Stimulated activated naive CD8-positive, alpha-beta T cell treated with anti-CD3 and anti-CD28 coated beads, Interleukin-15, amount 100 ng/mL, for 72 hours (primary cell): ENCODE measurements around the gene INO80D.
"Not testable (repeated sequence)": the region's sequence is repeated elsewhere in the genome, so short reads cannot be mapped to it uniquely, and the experiment has no call there.

Experiments
- ATAC-seq: fragments of 150-1000 bp; cut with Tn5 transposase; 2 replicates; pipeline ENCODE4 v1.10.0; 2021; ENCODE audit warnings: mild to moderate bottlenecking, moderate library complexity
- DNase-seq, 2 donors: peaks; one replicate each; pipeline ENCODE4 v3.0.0; 2021 to 2022
- H3K27ac Mint-ChIP-seq, 2 donors: one replicate each; pipeline ENCODE4 v1.8.0; 2022; ENCODE audit warnings: mild to moderate bottlenecking in 2 of 2, mixed read lengths in 2 of 2, moderate library complexity in 2 of 2
- H3K27me3 Mint-ChIP-seq: one replicate; pipeline ENCODE4 v1.8.0; 2022; ENCODE audit warnings: mixed read lengths
- H3K4me1 Mint-ChIP-seq: one replicate; pipeline ENCODE4 v1.8.0; 2022; ENCODE audit warnings: mild to moderate bottlenecking, mixed read lengths
- H3K4me3 Mint-ChIP-seq, 2 donors: one replicate each; pipeline ENCODE4 v1.8.0; 2022; ENCODE audit warnings: mild to moderate bottlenecking in 2 of 2, mixed read lengths in 2 of 2, moderate library complexity in 1 of 2
- H3K9me3 Mint-ChIP-seq, 2 donors: one replicate each; pipeline ENCODE4 v1.8.0; 2022; ENCODE audit warnings: mixed read lengths in 2 of 2

Gene INO80D

GRCh38 chr2:206092297-206092696 lies 6.3 kb upstream of the INO80D start:
- ATAC-seq (no peak), DNase-seq (no peak)
- Mint-ChIP-seq H3K4me3 (no peak overlapping the region), H3K4me1 (peaks cover 17% of the 10 kb centered on the region), H3K27me3 (no peaks in the 10 kb centered on the region), H3K9me3 (no peaks in the 10 kb centered on the region), H3K27ac (no peak overlapping the region)

- H3K4me1 Mint-ChIP-seq: peaks cover 33% of the 10 kb centered on the region
Observed at GRCh38 chr2:206088248-206088647, 2.3 kb upstream of the INO80D start.

DNA sequence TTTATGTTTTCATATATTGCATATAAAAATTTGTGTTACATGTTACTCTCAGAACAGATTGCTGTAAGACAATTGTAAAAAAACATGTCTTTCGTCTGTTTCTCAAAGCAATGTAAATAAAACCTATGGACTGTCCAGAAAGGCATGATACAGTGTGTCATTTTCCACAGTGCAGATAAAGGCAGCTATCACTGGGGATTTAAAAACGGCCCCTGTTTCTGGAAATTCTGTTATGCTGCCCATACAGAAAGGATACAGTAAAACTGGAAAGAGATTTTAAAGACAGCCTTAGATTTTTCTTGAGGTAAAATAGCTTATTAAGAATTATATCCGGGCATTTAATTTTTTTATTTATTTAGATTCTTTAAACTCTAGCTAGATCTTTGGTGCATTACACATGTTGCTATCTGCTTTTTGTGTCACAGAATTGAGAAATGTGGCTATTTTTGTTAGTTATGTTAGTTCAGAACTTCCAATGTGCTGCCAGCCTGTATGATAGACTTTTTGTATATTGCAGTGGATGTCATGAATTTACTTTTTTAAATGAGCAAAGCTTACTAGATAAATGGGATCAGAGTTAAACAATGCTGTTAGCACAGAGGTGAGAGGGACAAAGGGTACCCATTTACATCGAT lies 859 bp upstream of the INO80D start:
- peaks cover 30% of the 10 kb centered on the region for H3K4me1 Mint-ChIP-seq
- H3K4me3 Mint-ChIP-seq: peak overlapping the region; percentile 83 to 99
- no peaks in the 10 kb centered on the region for H3K9me3 Mint-ChIP-seq
- DNase-seq: no peak
- ATAC-seq: no peak
- peak overlapping the region; percentile 87 to 92 for H3K27ac Mint-ChIP-seq
- no peaks in the 10 kb centered on the region for H3K27me3 Mint-ChIP-seq

More at GRCh38 chr2:206088248-206088647, 2.3 kb upstream of the INO80D start:
- no peaks in the 10 kb centered on the region for H3K27me3 Mint-ChIP-seq
- H3K27ac Mint-ChIP-seq: no peak overlapping the region
- no peaks in the 10 kb centered on the region for H3K9me3 Mint-ChIP-seq
- DNase-seq: no peak
- no peak for ATAC-seq
- peak overlapping the region in 1 of 2 donors; percentile 37 for H3K4me3 Mint-ChIP-seq

DNA sequence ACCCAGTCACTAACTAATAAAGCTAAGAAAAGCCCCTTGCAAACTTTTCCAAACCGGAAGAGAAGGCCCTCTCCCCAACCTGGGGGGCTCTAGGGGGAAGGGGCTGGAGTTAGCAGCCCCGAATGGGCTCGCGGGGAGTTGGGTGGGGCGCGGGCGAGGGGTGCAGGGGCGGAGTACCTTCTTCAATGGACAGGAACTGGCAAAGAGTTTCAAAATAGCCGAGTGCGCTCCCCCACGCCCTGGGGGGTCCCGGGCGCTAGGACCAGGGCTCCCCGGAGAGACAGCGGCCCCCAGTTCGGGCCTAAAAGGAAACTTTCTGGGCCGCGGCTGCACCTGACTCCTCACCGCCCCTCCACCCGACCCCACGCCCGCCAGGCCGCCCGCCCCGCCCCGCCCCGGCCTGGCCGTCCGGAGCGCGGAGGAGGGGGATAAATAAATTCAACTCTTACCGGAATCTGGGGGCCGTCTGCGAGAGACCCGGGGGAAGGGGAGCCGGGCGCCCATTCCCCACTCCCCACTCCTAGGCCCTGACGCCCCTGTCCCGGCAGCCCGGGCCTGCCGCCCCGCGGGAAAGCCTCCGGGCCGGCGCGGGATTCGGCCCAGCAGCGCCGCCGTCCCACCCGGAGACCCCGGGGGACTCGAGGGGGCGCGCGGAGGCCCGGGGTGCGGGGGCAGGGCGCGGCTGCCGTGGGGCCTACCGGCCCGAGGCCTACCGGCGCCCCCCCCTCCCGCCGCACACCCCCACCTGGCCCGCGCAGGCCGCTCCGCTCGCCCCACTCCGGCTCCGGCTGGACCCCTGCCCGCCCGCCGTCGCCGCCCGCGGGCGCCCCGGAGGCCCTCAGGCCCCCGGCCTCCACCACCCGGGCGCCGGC lies 868 bp downstream of the INO80D start:
- peak overlapping the region; percentile 99 for H3K4me3 Mint-ChIP-seq
- H3K4me1 Mint-ChIP-seq: peaks cover 35% of the 10 kb centered on the region
- peak overlapping the region; percentile 100 for H3K27ac Mint-ChIP-seq

GRCh38 chr2:206084439-206084869 lies 1.5 kb downstream of the INO80D start:
- Mint-ChIP-seq H3K9me3 (no peaks in the 10 kb centered on the region), H3K27ac (peak overlapping the region; percentile 99), H3K4me1 (peaks cover 42% of the 10 kb centered on the region), H3K4me3 (peak overlapping the region; percentile 97 to 99), H3K27me3 (no peaks in the 10 kb centered on the region)
- DNase-seq (peak; percentile 20 to 33), ATAC-seq (no peak)

More for the DNA sequence above, 868 bp downstream of the INO80D start:
- DNase-seq (peak; percentile 58 to 64), ATAC-seq (peak; percentile 52)
- H3K27me3 Mint-ChIP-seq: no peaks in the 10 kb centered on the region
- no peaks in the 10 kb centered on the region for H3K9me3 Mint-ChIP-seq

- Mint-ChIP-seq H3K27me3 (no peaks in the 10 kb centered on the region), H3K9me3 (no peaks in the 10 kb centered on the region), H3K4me3 (peak overlapping the region; percentile 97 to 99), H3K4me1 (peaks cover 46% of the 10 kb centered on the region), H3K27ac (peak overlapping the region; percentile 99)
- ATAC-seq (peak; percentile 19), DNase-seq (peak; percentile 30)
Observed at GRCh38 chr2:206083602-206084438, 2.2 kb downstream of the INO80D start.

DNA sequence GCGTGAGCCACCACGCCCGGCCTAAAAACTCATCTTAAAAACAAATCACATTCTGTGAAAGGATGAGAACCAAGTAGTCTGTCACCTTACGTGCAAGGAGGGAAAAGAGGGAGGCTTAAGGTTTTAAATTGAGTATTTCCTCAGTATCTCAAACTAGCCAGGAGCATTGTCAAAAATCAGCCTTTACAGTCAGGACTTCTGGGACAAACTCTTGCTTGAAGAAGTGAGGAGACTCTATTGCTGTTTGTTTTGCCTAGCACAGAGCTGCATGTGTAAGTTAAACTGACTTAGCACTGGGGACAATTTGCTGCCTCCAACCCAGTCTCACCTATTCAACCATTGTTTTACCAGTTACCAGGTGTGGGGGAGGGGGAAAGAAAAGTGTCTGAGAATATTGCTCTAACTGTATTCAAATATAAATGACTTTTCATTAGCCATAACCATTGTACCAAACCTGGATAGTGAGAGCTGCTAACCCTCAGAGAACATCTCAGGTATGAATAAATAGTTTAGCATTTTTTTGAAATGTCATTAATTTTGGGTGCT lies 3.6 kb downstream of the INO80D start:
- H3K27me3 Mint-ChIP-seq: no peaks in the 10 kb centered on the region
- no peak overlapping the region for H3K27ac Mint-ChIP-seq
- no peaks in the 10 kb centered on the region for H3K9me3 Mint-ChIP-seq
- H3K4me3 Mint-ChIP-seq: no peak overlapping the region
- ATAC-seq (no peak), DNase-seq (no peak)
- H3K4me1 Mint-ChIP-seq: peaks cover 58% of the 10 kb centered on the region

- Mint-ChIP-seq H3K9me3 (no peaks in the 10 kb centered on the region), H3K27ac (no peak overlapping the region), H3K4me1 (peaks cover 49% of the 10 kb centered on the region), H3K4me3 (no peak overlapping the region), H3K27me3 (no peaks in the 10 kb centered on the region)
- ATAC-seq (no peak), DNase-seq (no peak)
Observed at GRCh38 chr2:206080927-206081326, 5.0 kb downstream of the INO80D start.

GRCh38 chr2:206079699-206080465 lies 6.1 kb downstream of the INO80D start:
- Mint-ChIP-seq H3K27me3 (no peaks in the 10 kb centered on the region), H3K9me3 (no peaks in the 10 kb centered on the region), H3K4me1 (peaks cover 49% of the 10 kb centered on the region), H3K27ac (peak overlapping the region in 1 of 2 donors; percentile 9), H3K4me3 (no peak overlapping the region)
- ATAC-seq: no peak
- DNase-seq: no peak

- not testable (repeated sequence) for H3K9me3 Mint-ChIP-seq, H3K27me3 Mint-ChIP-seq, DNase-seq, H3K27ac Mint-ChIP-seq, H3K4me3 Mint-ChIP-seq, ATAC-seq
- H3K4me1 Mint-ChIP-seq: peaks cover 39% of the 10 kb centered on the region
Observed at GRCh38 chr2:206077879-206078278, 8.1 kb downstream of the INO80D start.

GRCh38 chr2:206075113-206075512 lies 10.9 kb downstream of the INO80D start:
- Mint-ChIP-seq H3K27me3 (no peaks in the 10 kb centered on the region), H3K4me3 (no peak overlapping the region), H3K27ac (peak overlapping the region in 1 of 2 donors; percentile 76), H3K4me1 (peaks cover 44% of the 10 kb centered on the region), H3K9me3 (no peaks in the 10 kb centered on the region)
- DNase-seq: no peak
- ATAC-seq: no peak

- H3K27ac Mint-ChIP-seq: peak overlapping the region in 1 of 2 donors; percentile 55
- H3K27me3 Mint-ChIP-seq: no peaks in the 10 kb centered on the region
- no peak for DNase-seq
- H3K4me1 Mint-ChIP-seq: peaks cover 26% of the 10 kb centered on the region
- no peaks in the 10 kb centered on the region for H3K9me3 Mint-ChIP-seq
- ATAC-seq: no peak
- H3K4me3 Mint-ChIP-seq: no peak overlapping the region
Observed at GRCh38 chr2:206071807-206072206, 14.2 kb downstream of the INO80D start.

DNA sequence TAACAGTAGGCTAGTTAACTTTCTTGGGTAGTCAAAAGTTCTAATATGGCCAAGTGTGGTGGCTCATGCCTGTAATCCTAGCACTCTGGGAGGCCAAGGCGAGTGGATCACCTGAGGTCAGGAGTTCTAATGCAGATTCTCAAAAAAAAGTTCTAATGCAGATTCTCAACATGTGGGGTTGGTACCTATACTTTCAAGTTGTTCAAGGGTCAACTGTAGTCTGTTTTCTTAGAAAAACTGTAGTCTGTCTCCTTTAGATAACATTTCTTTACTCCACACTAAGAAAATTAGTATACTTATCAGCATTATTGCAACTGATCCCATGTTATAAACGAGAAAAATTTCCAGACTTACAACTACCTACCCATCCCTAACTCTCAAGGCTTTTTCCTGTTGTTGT lies 16.6 kb downstream of the INO80D start:
- Mint-ChIP-seq H3K4me1 (peaks cover 39% of the 10 kb centered on the region), H3K27me3 (no peaks in the 10 kb centered on the region), H3K9me3 (no peaks in the 10 kb centered on the region), H3K4me3 (no peak overlapping the region), H3K27ac (no peak overlapping the region)
- ATAC-seq (no peak), DNase-seq (no peak)

- H3K9me3 Mint-ChIP-seq: no peaks in the 10 kb centered on the region
- ATAC-seq (no peak), DNase-seq (no peak)
- no peak overlapping the region for H3K4me3 Mint-ChIP-seq
- peaks cover 45% of the 10 kb centered on the region for H3K4me1 Mint-ChIP-seq
- no peak overlapping the region for H3K27ac Mint-ChIP-seq
- H3K27me3 Mint-ChIP-seq: no peaks in the 10 kb centered on the region
Observed at GRCh38 chr2:206068207-206068606, 17.8 kb downstream of the INO80D start.

- no peaks in the 10 kb centered on the region for H3K27me3 Mint-ChIP-seq
- H3K4me1 Mint-ChIP-seq: peaks cover 30% of the 10 kb centered on the region
- H3K27ac Mint-ChIP-seq: no peak overlapping the region
- H3K9me3 Mint-ChIP-seq: no peaks in the 10 kb centered on the region
- DNase-seq: no peak
- H3K4me3 Mint-ChIP-seq: no peak overlapping the region
- peak; percentile 62 for ATAC-seq
Observed at GRCh38 chr2:206064077-206064476, 21.9 kb downstream of the INO80D start.
